Heart right ventricle (tissue), 16 donors: ENCODE data around the gene C15orf39. TPM values are rescaled to one million over a fixed set of nuclear protein-coding genes. Genes with fewer than 3 reads are reported as not detected.

ENCODE experiments used
- ATAC-seq, 8 donors: fragments of 200-7000 bp; cut with Tn5 transposase; one replicate each; pipeline ENCODE4 v1.9.1; 2020; ENCODE audit warnings: mild to moderate bottlenecking in 8 of 8, moderate library complexity in 8 of 8, moderate number of reproducible peaks in 1 of 8
- DNase-seq, 2 donors: peaks; one replicate each; pipeline ENCODE4 v3.0.0-alpha.2; 2020
- H3K27ac ChIP-seq, 10 donors: fragments of 200-600 bp; sonication (generic) in 2 of 10; one replicate each; pipeline versions ENCODE4 v1.5.0 to v1.8.0; 2020 to 2022; ENCODE audit warnings: mild to moderate bottlenecking in 3 of 10
- H3K27me3 ChIP-seq, 7 donors: fragments of 200-600 bp; one replicate each; pipeline ENCODE4 v1.8.0; 2021 to 2022; ENCODE audit warnings: mild to moderate bottlenecking in 2 of 7
- H3K36me3 ChIP-seq, 9 donors: fragments of 200-600 bp; sonication (generic) in 1 of 9; one replicate each; pipeline versions ENCODE4 v1.5.0 to v1.8.0; 2020 to 2022; ENCODE audit warnings: mild to moderate bottlenecking in 2 of 9
- H3K4me1 ChIP-seq, 9 donors: fragments of 200-600 bp; sonication (generic) in 1 of 9; one replicate each; pipeline versions ENCODE4 v1.5.0 to v1.8.0; 2020 to 2022; ENCODE audit warnings: mild to moderate bottlenecking in 4 of 9
- H3K4me3 ChIP-seq, 10 donors: fragments of 200-600 bp; sonication (generic) in 2 of 10; one replicate each; pipeline versions ENCODE4 v1.5.0 to v1.8.0; 2020 to 2022; ENCODE audit warnings: mild to moderate bottlenecking in 7 of 10, moderate library complexity in 2 of 10
- H3K9me3 ChIP-seq, 11 donors: fragments of 200-600 bp in 10 of 11; sonication (generic) in 2 of 11; one replicate each; pipeline versions ENCODE4 v1.5.0 to v1.8.0; 2013 to 2022; ENCODE audit warnings: mild to moderate bottlenecking in 2 of 11, control low read depth in 1 of 11, moderate library complexity in 1 of 11
- WGBS, 2 donors: extraction: QIAGEN DNeasy Blood & Tissue Kit; methylation state at CpG; one replicate each; pipeline ENCODE4 v1.1.7; 2013; ENCODE audit warnings: inconsistent platforms in 1 of 2; 5-methylcytosine and 5-hydroxymethylcytosine counted together
- intact Hi-C, 10 donors: fragments of 100-400 bp; cut with DNase I; formaldehyde crosslinking; loops; one replicate each; pipeline versions ENCODE4 v1.11.1 to v1.14.2; 2022
- polyA plus RNA-seq, 2 donors: library from polyadenylated mRNA; stranded (reverse); fragments of 200-250 nt; gene quantifications; one replicate each; pipeline ENCODE4 v1.2.3, GENCODE V29; 2013
- total RNA-seq, 10 donors: library from RNA; stranded (reverse); fragmentation: NEBNext Ultra II Directional in 3 of 10; extraction: Animal tissue kit (Norgen Biotek cat#: 25700) in 3 of 10; gene quantifications; one replicate each; pipeline versions ENCODE4 v1.2.1 to v1.2.4, GENCODE V29; 2021 to 2023
- TF ChIP-seq, protein P1 (sequence below), 9 donors: fragments of 200-600 bp; sonication (generic) in 2 of 9; IDR thresholded peaks; one replicate each; pipeline versions ENCODE4 v1.5.0 to v1.8.0; 2021 to 2022; ENCODE audit warnings: antibody characterized with exemption in 9 of 9, mild to moderate bottlenecking in 5 of 9, moderate library complexity in 1 of 9
- donor health status: Arrhythmogenic right ventricular cardiomyopathy.
- donor health status: ischemic (EF 13 %, LVEDD 7.1; RV severe dilation, severe dysfunction).
- donor health status: healthy with polysubstance abuse.
- donor health status: DM: no; HTN: yes; CAD: no.
- donor health status: DM: no; HTN: no; CAD: no.
- donor health status: ischemic (EF 25% LVEDD 6.9; RV normal size, moderate dysfunction).
- donor health status: ischemic (EF 25% LVEDD 5.7; RV mildly dilated, moderate dysfunction).
- donor health status: healthy.
- donor health status: DM: yes; HTN: yes; CAD: no.
- donor health status: Ischemic cardiomyopathy.
- donor health status: ischemic (EF 35%, LVEDD 5.7; RV mildly dilated, moderate dysfunction).
- donor health status: nonischemic (EF 11% LVEDD 7.7; RV severe dilation, severe dysfunction).
- donor health status: DM: yes; HTN: yes; CAD: no.
- donor health status: PGD.
- donor health status: ischemic (EF 29% LVEDD 5.4; RV normal size, mild dysfunction).
- donor health status: nonischemic (EF 23%, LVEDD 6.1; RV moderate dilation, normal function).

C15orf39 gene
- total and polyA plus RNA-seq, 12 donors = 6.9 to 23.7 (median 14.2) TPM

DNA sequence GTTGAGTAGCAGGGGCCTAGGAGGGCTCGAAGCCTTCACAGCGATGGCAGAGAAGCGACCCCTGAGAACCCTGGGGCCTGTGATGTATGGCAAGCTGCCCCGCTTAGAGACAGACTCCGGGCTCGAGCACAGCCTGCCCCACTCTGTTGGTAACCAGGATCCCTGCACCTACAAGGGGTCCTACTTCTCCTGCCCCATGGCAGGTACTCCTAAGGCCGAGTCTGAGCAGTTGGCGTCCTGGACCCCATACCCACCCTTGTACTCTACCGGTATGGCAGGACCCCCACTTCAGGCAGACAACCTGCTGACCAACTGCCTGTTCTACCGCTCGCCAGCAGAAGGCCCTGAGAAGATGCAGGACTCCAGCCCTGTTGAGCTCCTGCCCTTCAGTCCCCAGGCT lies 4.3 kb downstream of the C15orf39 start:
- 85 to 88% methylated on average over 11 of the region's 11 CpGs for WGBS, 2 donors

DNA sequence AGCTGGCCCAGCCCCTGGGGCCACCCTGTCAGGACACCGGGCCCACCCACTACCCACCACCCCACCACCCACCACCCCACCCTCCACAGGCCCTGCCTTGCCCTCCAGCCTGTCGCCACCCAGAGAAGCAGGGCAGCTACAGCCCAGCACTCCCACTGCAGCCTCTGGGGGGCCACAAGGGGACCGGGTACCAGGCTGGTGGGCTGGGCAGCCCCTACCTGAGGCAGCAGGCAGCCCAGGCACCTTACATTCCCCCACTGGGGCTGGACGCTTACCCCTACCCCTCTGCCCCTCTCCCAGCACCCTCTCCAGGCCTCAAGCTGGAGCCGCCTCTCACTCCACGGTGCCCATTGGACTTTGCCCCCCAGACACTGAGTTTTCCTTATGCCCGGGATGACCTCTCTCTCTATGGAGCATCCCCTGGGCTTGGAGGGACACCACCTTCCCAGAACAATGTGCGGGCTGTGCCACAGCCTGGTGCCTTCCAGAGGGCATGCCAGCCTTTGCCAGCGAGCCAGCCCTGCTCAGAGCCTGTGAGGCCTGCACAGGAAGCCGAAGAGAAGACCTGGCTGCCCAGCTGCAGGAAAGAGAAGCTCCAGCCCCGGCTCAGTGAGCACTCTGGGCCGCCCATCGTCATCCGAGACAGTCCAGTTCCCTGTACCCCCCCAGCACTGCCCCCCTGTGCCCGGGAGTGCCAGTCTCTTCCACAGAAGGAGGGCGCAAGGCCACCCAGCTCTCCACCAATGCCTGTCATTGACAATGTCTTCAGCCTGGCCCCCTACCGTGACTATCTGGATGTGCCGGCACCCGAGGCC lies 5.3 kb downstream of the C15orf39 start:
- no peak for DNase-seq

More for the DNA sequence above, 4.3 kb downstream of the C15orf39 start:
- DNase-seq (no peak), ATAC-seq (no peak)
- Histone ChIP-seq H3K9me3 (no peaks in the 10 kb centered on the region), H3K4me1 (peaks cover 24 to 88% (median 72%) of the 10 kb centered on the region in 9 donors), H3K4me3 (no peak overlapping the region), H3K27ac (no peak overlapping the region), H3K36me3 (peaks cover 0 to 57% (median 45%) of the 10 kb centered on the region in 9 donors), H3K27me3 (no peaks in the 10 kb centered on the region)
- TF ChIP-seq, protein P1, sequence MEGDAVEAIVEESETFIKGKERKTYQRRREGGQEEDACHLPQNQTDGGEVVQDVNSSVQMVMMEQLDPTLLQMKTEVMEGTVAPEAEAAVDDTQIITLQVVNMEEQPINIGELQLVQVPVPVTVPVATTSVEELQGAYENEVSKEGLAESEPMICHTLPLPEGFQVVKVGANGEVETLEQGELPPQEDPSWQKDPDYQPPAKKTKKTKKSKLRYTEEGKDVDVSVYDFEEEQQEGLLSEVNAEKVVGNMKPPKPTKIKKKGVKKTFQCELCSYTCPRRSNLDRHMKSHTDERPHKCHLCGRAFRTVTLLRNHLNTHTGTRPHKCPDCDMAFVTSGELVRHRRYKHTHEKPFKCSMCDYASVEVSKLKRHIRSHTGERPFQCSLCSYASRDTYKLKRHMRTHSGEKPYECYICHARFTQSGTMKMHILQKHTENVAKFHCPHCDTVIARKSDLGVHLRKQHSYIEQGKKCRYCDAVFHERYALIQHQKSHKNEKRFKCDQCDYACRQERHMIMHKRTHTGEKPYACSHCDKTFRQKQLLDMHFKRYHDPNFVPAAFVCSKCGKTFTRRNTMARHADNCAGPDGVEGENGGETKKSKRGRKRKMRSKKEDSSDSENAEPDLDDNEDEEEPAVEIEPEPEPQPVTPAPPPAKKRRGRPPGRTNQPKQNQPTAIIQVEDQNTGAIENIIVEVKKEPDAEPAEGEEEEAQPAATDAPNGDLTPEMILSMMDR (IDR thresholded peaks at IDR 0.05) = no peak
- intact Hi-C loops = loop anchor here in 2 of 10 donors (5.0 to 10.0 kb wide), 2 partner anchors 249 to 421 kb away; partner anchors contain the start of genes RPP25 (in 2 of the 2) and CSK (in 1 of the 2)

DNA sequence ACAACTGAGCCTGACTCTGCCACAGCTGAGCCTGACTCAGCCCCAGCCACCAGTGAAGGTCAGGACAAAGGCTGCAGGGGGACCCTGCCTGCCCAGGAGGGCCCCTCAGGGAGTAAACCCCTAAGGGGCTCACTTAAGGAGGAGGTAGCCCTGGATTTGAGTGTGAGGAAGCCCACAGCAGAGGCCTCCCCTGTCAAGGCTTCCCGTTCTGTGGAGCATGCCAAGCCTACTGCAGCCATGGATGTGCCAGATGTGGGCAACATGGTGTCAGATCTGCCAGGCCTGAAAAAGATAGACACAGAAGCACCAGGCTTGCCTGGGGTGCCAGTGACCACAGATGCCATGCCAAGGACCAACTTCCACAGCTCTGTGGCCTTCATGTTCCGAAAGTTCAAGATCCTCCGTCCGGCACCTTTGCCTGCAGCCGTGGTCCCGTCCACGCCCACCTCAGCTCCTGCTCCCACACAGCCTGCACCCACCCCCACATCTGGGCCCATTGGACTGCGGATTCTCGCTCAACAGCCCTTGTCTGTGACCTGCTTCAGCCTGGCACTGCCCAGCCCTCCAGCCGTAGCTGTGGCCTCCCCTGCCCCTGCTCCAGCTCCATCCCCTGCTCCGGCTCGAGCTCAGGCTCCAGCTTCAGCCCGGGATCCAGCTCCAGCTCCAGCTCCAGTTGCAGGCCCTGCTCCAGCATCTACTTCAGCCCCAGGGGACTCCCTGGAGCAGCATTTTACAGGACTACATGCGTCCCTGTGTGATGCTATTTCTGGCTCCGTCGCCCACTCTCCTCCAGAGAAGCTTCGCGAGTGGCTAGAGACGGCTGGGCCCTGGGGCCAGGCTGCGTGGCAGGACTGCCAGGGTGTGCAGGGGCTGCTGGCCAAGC lies 6.2 kb downstream of the C15orf39 start:
- no peak for ATAC-seq
- Histone ChIP-seq H3K27me3 (no peaks in the 10 kb centered on the region), H3K27ac (peak overlapping the region in 1 of 10 donors; percentile 50), H3K9me3 (no peaks in the 10 kb centered on the region), H3K4me3 (peak overlapping the region in 1 of 10 donors; percentile 5), H3K36me3 (peaks cover 0 to 75% (median 62%) of the 10 kb centered on the region in 9 donors), H3K4me1 (peaks cover 24 to 98% (median 85%) of the 10 kb centered on the region in 9 donors)
- TF ChIP-seq, protein P1 (IDR thresholded peaks at IDR 0.05) = no peak
- no peak for DNase-seq
- WGBS, 2 donors = 69 to 76% methylated on average over 20 of the region's 20 CpGs
- intact Hi-C loops = loop anchor here in 2 of 10 donors (5.0 to 10.0 kb wide), 2 partner anchors 251 to 423 kb away; partner anchors contain the start of genes RPP25 (in 2 of the 2) and CSK (in 1 of the 2)

More for the DNA sequence above, 5.3 kb downstream of the C15orf39 start:
- TF ChIP-seq, protein P1 (IDR thresholded peaks at IDR 0.05) = no peak
- no peak for ATAC-seq
- H3K9me3 ChIP-seq = no peaks in the 10 kb centered on the region
- H3K4me1 ChIP-seq = peaks cover 24 to 95% (median 77%) of the 10 kb centered on the region in 9 donors
- no peak overlapping the region for H3K27ac ChIP-seq
- intact Hi-C loops = loop anchor here in 2 of 10 donors (5.0 to 10.0 kb wide), 2 partner anchors 250 to 422 kb away; partner anchors contain the start of genes RPP25 (in 2 of the 2) and CSK (in 1 of the 2)
- peaks cover 0 to 67% (median 55%) of the 10 kb centered on the region in 9 donors for H3K36me3 ChIP-seq
- H3K27me3 ChIP-seq = no peaks in the 10 kb centered on the region
- 74 to 84% methylated on average over 19 of the region's 19 CpGs for WGBS, 2 donors
- no peak overlapping the region for H3K4me3 ChIP-seq
